GM21360 (cell line): ENCODE measurements around the gene SYCP3.
"Not testable (repeated sequence)": the region's sequence is repeated elsewhere in the genome, so short reads cannot be mapped to it uniquely, and the experiment has no call there.

Experiments used
- ATAC-seq: cut with Tn5 transposase; IDR thresholded peaks from one replicate; pipeline ENCODE4 v1.9.1; 2021; ENCODE audit warnings: mild to moderate bottlenecking, moderate library complexity; ENCODE audit not compliant: unreplicated experiment

The SYCP3 gene

GRCh38 chr12:101761350-101761749 lies 22.1 kb upstream of the SYCP3 start:
- no peak for ATAC-seq

- no peak for ATAC-seq
Observed at GRCh38 chr12:101759396-101760047, 20.3 kb upstream of the SYCP3 start.

- no peak for ATAC-seq
Observed at GRCh38 chr12:101750152-101750551, 10.9 kb upstream of the SYCP3 start.

GRCh38 chr12:101749657-101750056 lies 10.4 kb upstream of the SYCP3 start:
- ATAC-seq: no peak

GRCh38 chr12:101748907-101749306 lies 9.6 kb upstream of the SYCP3 start:
- ATAC-seq: no peak

- no peak for ATAC-seq
Observed at GRCh38 chr12:101747697-101748096, 8.4 kb upstream of the SYCP3 start.

GRCh38 chr12:101746661-101747060 lies 7.4 kb upstream of the SYCP3 start:
- no peak for ATAC-seq

- ATAC-seq: no peak
Observed at GRCh38 chr12:101746196-101746595, 6.9 kb upstream of the SYCP3 start.

- no peak for ATAC-seq
Observed at GRCh38 chr12:101745481-101745880, 6.2 kb upstream of the SYCP3 start.

- ATAC-seq: peak; percentile 94
Observed at GRCh38 chr12:101743724-101744472, 4.6 kb upstream of the SYCP3 start.

- no peak for ATAC-seq
Observed at GRCh38 chr12:101743242-101743641, 4.0 kb upstream of the SYCP3 start.

GRCh38 chr12:101740980-101741379 lies 1.7 kb upstream of the SYCP3 start:
- no peak for ATAC-seq

- no peak for ATAC-seq
Observed at GRCh38 chr12:101740566-101740965, 1.3 kb upstream of the SYCP3 start.

GRCh38 chr12:101737476-101737875 lies 1.8 kb downstream of the SYCP3 start:
- ATAC-seq: no peak

GRCh38 chr12:101734482-101734881 lies 4.8 kb downstream of the SYCP3 start:
- ATAC-seq: not testable (repeated sequence)

- no peak for ATAC-seq
Observed at GRCh38 chr12:101733166-101733565, 6.1 kb downstream of the SYCP3 start.

GRCh38 chr12:101732318-101732717 lies 6.9 kb downstream of the SYCP3 start:
- no peak for ATAC-seq

GRCh38 chr12:101729842-101730241 lies 9.4 kb downstream of the SYCP3 start:
- ATAC-seq: no peak

GRCh38 chr12:101727098-101727497 lies 12.2 kb downstream of the SYCP3 start:
- ATAC-seq: no peak

GRCh38 chr12:101722392-101722791 lies 16.9 kb downstream of the SYCP3 start:
- ATAC-seq: no peak

GRCh38 chr12:101720118-101720517 lies 19.1 kb downstream of the SYCP3 start:
- ATAC-seq: no peak

- ATAC-seq: no peak
Observed at GRCh38 chr12:101719566-101719965, 19.7 kb downstream of the SYCP3 start.
